H1 (cell line): Measurements from ENCODE around the gene PKD1L1. TPM values are rescaled to one million over a fixed set of nuclear protein-coding genes. Genes with fewer than 3 reads are reported as not detected.

Experiments used
- CTCF ChIA-PET: fragments of 300-600 bp; sonication (Branson Sonifier 250); formaldehyde crosslinking; loops from one replicate; lab custom pipeline; 2021; ENCODE audit not compliant: partially characterized antibody; lab: Charles Lee
- POLR2A ChIA-PET: fragments of 300-600 bp; sonication (Branson Sonifier 250); formaldehyde crosslinking; loops from one replicate; lab custom pipeline; 2021; ENCODE audit warnings: inconsistent platforms; ENCODE audit not compliant: partially characterized antibody; lab: Charles Lee
- DNase-seq, 2 experiments: peaks; one replicate each; pipeline versions ENCODE4 v3.0.0 to v3.0.0-alpha.2; 2010 to 2022; ENCODE audit warnings: low spot score in 2 of 2, low read depth in 1 of 2, mixed read lengths in 1 of 2
- FAIRE-seq: peaks from 2 replicates; lab custom pipeline; 2011; peaks lifted over from hg19 to GRCh38; lab: Jason Lieb, UNC
- H2AFZ ChIP-seq: 2 replicates; pipeline ENCODE4 v1.8.1; 2012; ENCODE audit warnings: low read length, inconsistent platforms
- H2AK5ac ChIP-seq: 2 replicates; pipeline ENCODE4 v1.6.1; 2013; ENCODE audit warnings: low read depth, low read length
- H2BK120ac ChIP-seq: replicated peaks from 2 replicates; pipeline ENCODE3; 2013; ENCODE audit warnings: low read depth, low read length, inconsistent platforms
- H2BK12ac ChIP-seq: 2 replicates; pipeline ENCODE4 v1.6.1; 2013; ENCODE audit warnings: low read depth, low read length
- H2BK15ac ChIP-seq: 2 replicates; pipeline ENCODE4 v1.6.1; 2013; ENCODE audit warnings: low read length
- H2BK20ac ChIP-seq: 2 replicates; pipeline ENCODE4 v1.6.1; 2013; ENCODE audit warnings: low read length
- H2BK5ac ChIP-seq: 2 replicates; pipeline ENCODE4 v1.6.1; 2013; ENCODE audit warnings: low read depth, low read length
- H3K14ac ChIP-seq: 2 replicates; pipeline ENCODE4 v1.6.1; 2013; ENCODE audit warnings: inconsistent platforms; ENCODE audit not compliant: insufficient read length
- H3K18ac ChIP-seq: 2 replicates; pipeline ENCODE4 v1.6.1; 2013; ENCODE audit warnings: low read length; ENCODE audit errors: extremely low read depth
- H3K23ac ChIP-seq: 2 replicates; pipeline ENCODE4 v1.6.1; 2013; ENCODE audit warnings: inconsistent platforms; ENCODE audit not compliant: insufficient read length
- H3K23me2 ChIP-seq: 2 replicates; pipeline ENCODE4 v1.6.1; 2013; ENCODE audit warnings: low read depth, low read length
- H3K27ac ChIP-seq: 2 replicates; pipeline ENCODE4 v1.6.1; 2011; ENCODE audit warnings: low read depth, low read length, inconsistent platforms
- H3K27me3 ChIP-seq, 4 experiments: replicated peaks in 1 of 4; 1 replicate in 1 of 4; 2 replicates in 3 of 4; pipeline versions ENCODE4 v1.6.1 to v1.8.1; 2011 to 2013; ENCODE audit warnings: low read length in 3 of 4, mild to moderate bottlenecking in 3 of 4, inconsistent platforms in 2 of 4, mixed read lengths in 2 of 4, moderate library complexity in 1 of 4; ENCODE audit not compliant: control insufficient read depth in 3 of 4, insufficient read depth in 3 of 4; ENCODE audit errors: extremely low read depth in 1 of 4
- H3K36me3 ChIP-seq, 4 experiments: 2 replicates each; pipeline versions ENCODE4 v1.6.1 to v1.8.1; 2011 to 2013; ENCODE audit warnings: mild to moderate bottlenecking in 4 of 4, low read length in 3 of 4, moderate library complexity in 2 of 4, control low read depth in 1 of 4, inconsistent platforms in 1 of 4; ENCODE audit not compliant: insufficient read depth in 4 of 4, control insufficient read depth in 2 of 4
- H3K4ac ChIP-seq: replicated peaks from 2 replicates; pipeline ENCODE3; 2013; ENCODE audit warnings: low read length, low read depth, mixed read lengths, inconsistent platforms; ENCODE audit not compliant: insufficient read length
- H3K4me1 ChIP-seq, 4 experiments: replicated peaks in 1 of 4; 1 replicate in 1 of 4; 2 replicates in 3 of 4; pipeline versions ENCODE4 v1.6.1 to v1.8.1; 2011 to 2013; ENCODE audit warnings: low read length in 3 of 4, inconsistent platforms in 2 of 4, mixed read lengths in 1 of 4; ENCODE audit not compliant: insufficient read depth in 4 of 4, control insufficient read depth in 3 of 4
- H3K4me2 ChIP-seq, 2 experiments: 2 replicates each; pipeline versions ENCODE4 v1.6.1 to v1.8.1; 2011 to 2013; ENCODE audit warnings: low read depth in 2 of 2, low read length in 2 of 2, control low read depth in 1 of 2, inconsistent platforms in 1 of 2, mild to moderate bottlenecking in 1 of 2; ENCODE audit not compliant: insufficient read depth in 1 of 2
- H3K4me3 ChIP-seq, 4 experiments: fragments of 200-600, 300-600 bp in 1 of 4; sonication (generic), shearing (Covaris generic), sonication (Bioruptor Twin) in 1 of 4; 2 replicates each; pipeline versions ENCODE4 v1.5.1 to v1.8.1; 2011 to 2016; ENCODE audit warnings: low read length in 4 of 4, low read depth in 3 of 4, control low read depth in 2 of 4, inconsistent platforms in 2 of 4, mild to moderate bottlenecking in 2 of 4, mixed read lengths in 1 of 4, moderate library complexity in 1 of 4; ENCODE audit not compliant: insufficient read depth in 2 of 4; ENCODE audit errors: extremely low read depth in 1 of 4
- H3K56ac ChIP-seq: replicated peaks from 2 replicates; pipeline ENCODE3; 2013; ENCODE audit warnings: low read depth, mild to moderate bottlenecking, mixed read lengths, low read length, inconsistent platforms; ENCODE audit not compliant: insufficient read length
- H3K79me1 ChIP-seq: 2 replicates; pipeline ENCODE4 v1.6.1; 2013; ENCODE audit warnings: low read depth, low read length, control low read depth
- H3K79me2 ChIP-seq, 2 experiments: 2 replicates each; pipeline versions ENCODE4 v1.6.1 to v1.8.1; 2012 to 2013; ENCODE audit warnings: low read length in 2 of 2, mild to moderate bottlenecking in 2 of 2, inconsistent platforms in 1 of 2; ENCODE audit not compliant: insufficient read depth in 2 of 2, control insufficient read depth in 1 of 2
- H3K9ac ChIP-seq, 4 experiments: replicated peaks in 1 of 4; 1 replicate in 1 of 4; 2 replicates in 3 of 4; pipeline versions ENCODE4 v1.6.1 to v1.8.1; 2011 to 2013; ENCODE audit warnings: low read depth in 3 of 4, low read length in 3 of 4, control low read depth in 2 of 4, mild to moderate bottlenecking in 2 of 4, moderate library complexity in 2 of 4, inconsistent platforms in 1 of 4; ENCODE audit errors: extremely low read depth in 1 of 4
- H3K9me3 ChIP-seq, 2 experiments: 2 replicates each; pipeline versions ENCODE4 v1.6.1 to v1.8.1; 2012 to 2013; ENCODE audit warnings: mild to moderate bottlenecking in 2 of 2, moderate library complexity in 2 of 2, control low read depth in 1 of 2, inconsistent platforms in 1 of 2, low read depth in 1 of 2, low read length in 1 of 2, mixed read lengths in 1 of 2; ENCODE audit not compliant: insufficient read depth in 2 of 2
- H4K20me1 ChIP-seq, 2 experiments: replicated peaks in 1 of 2; 2 replicates each; pipeline versions ENCODE3 to v1.8.1; 2011 to 2013; ENCODE audit warnings: inconsistent platforms in 2 of 2, low read length in 2 of 2, mild to moderate bottlenecking in 1 of 2; ENCODE audit not compliant: insufficient read depth in 2 of 2, control insufficient read depth in 1 of 2
- H4K5ac ChIP-seq: 2 replicates; pipeline ENCODE4 v1.6.1; 2013; ENCODE audit warnings: low read length, low read depth, mixed read lengths, inconsistent platforms; ENCODE audit not compliant: insufficient read length
- H4K8ac ChIP-seq: 2 replicates; pipeline ENCODE4 v1.8.0; 2013; ENCODE audit warnings: mild to moderate bottlenecking, moderate library complexity, low read length, inconsistent platforms; ENCODE audit not compliant: insufficient read depth; ENCODE audit errors: extremely low read depth
- H4K91ac ChIP-seq: replicated peaks from 2 replicates; pipeline ENCODE3; 2013; ENCODE audit warnings: low read length, mixed read lengths, inconsistent platforms; ENCODE audit not compliant: insufficient read length
- HDAC6 ChIP-seq: IDR thresholded peaks from one replicate; pipeline ENCODE4 v1.7.1; 2012; ENCODE audit warnings: low read depth, mild to moderate bottlenecking, inconsistent platforms, low read length, moderate library complexity
- POU5F1 ChIP-seq: IDR thresholded peaks from 2 replicates; pipeline ENCODE4 v1.6.1; 2011; ENCODE audit warnings: low read depth, mild to moderate bottlenecking, low read length, moderate library complexity
- RAD21 ChIP-seq, 2 experiments: IDR thresholded peaks in 1 of 2; conservative IDR thresholded peaks in 1 of 2; 2 replicates each; pipeline ENCODE4 v1.6.1; 2011; ENCODE audit warnings: low read depth in 2 of 2, low read length in 2 of 2, improper control_type of control experiment in 1 of 2, inconsistent platforms in 1 of 2, mild to moderate bottlenecking in 1 of 2, moderate library complexity in 1 of 2
- RBBP5 ChIP-seq: IDR thresholded peaks from 2 replicates; pipeline ENCODE4 v1.7.1; 2012; ENCODE audit warnings: low read depth, mild to moderate bottlenecking, inconsistent platforms, low read length, moderate library complexity, borderline replicate concordance
- RXRA ChIP-seq: IDR thresholded peaks from 2 replicates; pipeline ENCODE4 v1.6.1; 2011; ENCODE audit warnings: low read depth, mild to moderate bottlenecking, low read length, moderate library complexity; ENCODE audit not compliant: insufficient read depth
- SRF ChIP-seq: IDR thresholded peaks from 2 replicates; pipeline ENCODE4 v1.6.1; 2011; ENCODE audit warnings: mild to moderate bottlenecking, low read depth, low read length, moderate library complexity
- TAF7 ChIP-seq: optimal IDR thresholded peaks from 2 replicates; pipeline ENCODE3; 2011; ENCODE audit warnings: low read depth, mild to moderate bottlenecking, inconsistent platforms, low read length, moderate library complexity, borderline replicate concordance
- ZNF274 ChIP-seq: IDR thresholded peaks from 2 replicates; pipeline ENCODE4 v1.7.0; 2012; ENCODE audit warnings: low read length, borderline replicate concordance; ENCODE audit errors: extremely low read depth
- WGBS, 2 experiments: shearing (Covaris generic) in 1 of 2; methylation state at CpG; one replicate each; pipeline versions ENCODE4 v1.1.6 to v1.1.7; 2013 to 2015; ENCODE audit warnings: low lambda C conversion rate in 2 of 2, mixed read lengths in 2 of 2, inconsistent platforms in 1 of 2, low coverage in 1 of 2, missing lambda C conversion rate in 1 of 2; ENCODE audit not compliant: insufficient replicate concordance in 2 of 2, insufficient coverage in 1 of 2, insufficient read length in 1 of 2; ENCODE audit errors: extremely low coverage in 1 of 2, missing lambda C conversion rate in 1 of 2; 5-methylcytosine and 5-hydroxymethylcytosine counted together
- polyA plus RNA-seq, 7 experiments: library from polyadenylated mRNA; depleted of rRNA in 3 of 7; stranded (reverse) in 5 of 7; unstranded in 2 of 7; fragments of >200 nt in 5 of 7; fragments of 200-250 nt in 2 of 7; gene quantifications; 1 replicate in 5 of 7; 2 replicates in 1 of 7; 4 replicates in 1 of 7; pipeline versions ENCODE4 v1.2.1 to v1.2.3, GENCODE V29; 2011 to 2013; ENCODE audit warnings: missing spikeins in 2 of 7, mixed read lengths in 2 of 7
- total RNA-seq: library from RNA; stranded (reverse); fragmentation: NEBNext Ultra II Directional; extraction: Animal tissue kit (Norgen Biotek cat#: 25700); gene quantifications from 2 replicates; pipeline ENCODE4 v1.2.1, GENCODE V29; 2021
- TF ChIP-seq, protein P1 (sequence below), 3 experiments: IDR thresholded peaks; 1 replicate in 2 of 3; 2 replicates in 1 of 3; pipeline versions ENCODE4 v1.5.1 to v1.6.1; 2011; ENCODE audit warnings: low read length in 3 of 3, mild to moderate bottlenecking in 3 of 3, inconsistent platforms in 2 of 3, low read depth in 1 of 3, moderate library complexity in 1 of 3; ENCODE audit not compliant: insufficient read depth in 1 of 3; ENCODE audit errors: control extremely low read depth in 1 of 3

Gene PKD1L1
- total and polyA plus RNA-seq, 2 of the 8 experiments (the other 6 are each of a cell fraction or from before 2014, with no cell fraction given) = 0.22 to 0.35 TPM

DNA sequence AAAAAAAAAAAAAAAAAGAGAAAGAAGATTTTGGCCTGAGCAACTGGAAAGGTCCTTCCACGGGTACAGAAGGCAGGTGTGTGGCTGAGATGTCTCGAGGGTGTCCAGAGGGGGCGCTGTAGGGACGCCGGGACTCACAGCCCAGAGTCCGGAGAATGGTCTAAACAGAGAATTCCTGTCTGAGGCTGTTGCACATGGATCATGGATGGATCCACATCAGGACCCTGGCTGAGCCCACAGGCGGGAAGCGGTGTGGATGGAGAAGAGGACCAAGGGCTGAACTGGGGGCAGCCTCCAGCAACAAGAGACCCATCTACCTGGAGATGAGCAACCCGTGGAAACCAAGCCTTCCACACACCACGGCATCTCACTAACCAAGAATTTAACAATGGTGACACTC is 55.0 kb downstream of the PKD1L1 start:
- H3K18ac ChIP-seq = no peak overlapping the region
- no peak overlapping the region for H3K23ac ChIP-seq
- FAIRE-seq = no peak
- H2BK5ac ChIP-seq = no peak overlapping the region
- no peaks in the 10 kb centered on the region for H4K20me1 ChIP-seq
- no peak overlapping the region for H4K91ac ChIP-seq
- no peak overlapping the region for H3K9ac ChIP-seq
- WGBS, 2 experiments = 49% methylated on average over 9 of the region's 10 CpGs; no CpG with 5 or more reads in 1 of the 2 experiments
- no peak overlapping the region for H2AFZ ChIP-seq
- no peak overlapping the region for H2BK20ac ChIP-seq
- no peak overlapping the region for H2AK5ac ChIP-seq
- no peaks in the 10 kb centered on the region for H3K23me2 ChIP-seq
- H3K27ac ChIP-seq = no peak overlapping the region
- TF ChIP-seq RBBP5 (no peak), SRF (no peak), RAD21 (IDR thresholded peaks at IDR 0.05 in 1 of 2, conservative IDR thresholded peaks at IDR 0.05 in 1 of 2; ENCODE audit: low read depth in 2 of 2, low read length in 2 of 2) (peak; percentile 59 to 72), ZNF274 (no peak), HDAC6 (no peak), TAF7 (no peak), POU5F1 (no peak), RXRA (no peak)
- TF ChIP-seq, protein P1, sequence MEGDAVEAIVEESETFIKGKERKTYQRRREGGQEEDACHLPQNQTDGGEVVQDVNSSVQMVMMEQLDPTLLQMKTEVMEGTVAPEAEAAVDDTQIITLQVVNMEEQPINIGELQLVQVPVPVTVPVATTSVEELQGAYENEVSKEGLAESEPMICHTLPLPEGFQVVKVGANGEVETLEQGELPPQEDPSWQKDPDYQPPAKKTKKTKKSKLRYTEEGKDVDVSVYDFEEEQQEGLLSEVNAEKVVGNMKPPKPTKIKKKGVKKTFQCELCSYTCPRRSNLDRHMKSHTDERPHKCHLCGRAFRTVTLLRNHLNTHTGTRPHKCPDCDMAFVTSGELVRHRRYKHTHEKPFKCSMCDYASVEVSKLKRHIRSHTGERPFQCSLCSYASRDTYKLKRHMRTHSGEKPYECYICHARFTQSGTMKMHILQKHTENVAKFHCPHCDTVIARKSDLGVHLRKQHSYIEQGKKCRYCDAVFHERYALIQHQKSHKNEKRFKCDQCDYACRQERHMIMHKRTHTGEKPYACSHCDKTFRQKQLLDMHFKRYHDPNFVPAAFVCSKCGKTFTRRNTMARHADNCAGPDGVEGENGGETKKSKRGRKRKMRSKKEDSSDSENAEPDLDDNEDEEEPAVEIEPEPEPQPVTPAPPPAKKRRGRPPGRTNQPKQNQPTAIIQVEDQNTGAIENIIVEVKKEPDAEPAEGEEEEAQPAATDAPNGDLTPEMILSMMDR (IDR thresholded peaks at IDR 0.05; ENCODE audit: control extremely low read depth in 1 of 3, insufficient read depth in 1 of 3, low read depth in 1 of 3, low read length in 3 of 3) = peak; percentile 70 to 87 (median 81)
- H3K4ac ChIP-seq = no peak overlapping the region
- no peak overlapping the region for H3K4me2 ChIP-seq
- no peak overlapping the region for H3K56ac ChIP-seq
- H3K79me1 ChIP-seq = no peaks in the 10 kb centered on the region
- no peak overlapping the region for H2BK15ac ChIP-seq
- no peaks in the 10 kb centered on the region for H3K36me3 ChIP-seq
- H4K8ac ChIP-seq = no peak overlapping the region
- no peak overlapping the region for H2BK120ac ChIP-seq
- H3K79me2 ChIP-seq = no peaks in the 10 kb centered on the region
- peaks cover 2 to 11% (median 8%) of the 10 kb centered on the region in 4 experiments; a peak in 4 of 7 replicates for H3K4me1 ChIP-seq
- no peak overlapping the region for H3K14ac ChIP-seq
- no peak overlapping the region for H3K4me3 ChIP-seq
- no peaks in the 10 kb centered on the region for H3K9me3 ChIP-seq
- CTCF ChIA-PET = interaction anchor here (0.6 to 4.4 kb wide), 21 partner anchors 9 to 553 kb away, joined by 3 to 24 read pairs (median 4); no protein-coding TSS in a partner anchor
- POLR2A ChIA-PET = no interaction called here
- no peak overlapping the region for H2BK12ac ChIP-seq
- peaks cover 0 to 9% (median 1%) of the 10 kb centered on the region in 4 experiments; a peak in 3 of 7 replicates for H3K27me3 ChIP-seq
- no peak overlapping the region for H4K5ac ChIP-seq
- DNase-seq = peak; percentile 19 to 84
